OCI-LY7 (cell line): ENCODE measurements around the gene AGBL1. TPM values are rescaled to one million over a fixed set of nuclear protein-coding genes. Genes with fewer than 3 reads are reported as not detected.

Experiments used
- BruUV-seq: library from RNA; stranded (reverse); fragments of 400-500 nt; replicated peaks from 2 replicates; lab custom pipeline; 2021; lab: Mats Ljungman, UMichigan
- CTCF ChIA-PET: fragments of 300-600 bp; sonication (Branson Sonifier 250); formaldehyde crosslinking; loops from one replicate; lab custom pipeline; 2022; ENCODE audit warnings: antibody characterized with exemption; ENCODE audit not compliant: unreplicated experiment; lab: Charles Lee
- POLR2A ChIA-PET: fragments of 300-600 bp; sonication (Branson Sonifier 250); formaldehyde crosslinking; loops from one replicate; lab custom pipeline; 2022; ENCODE audit warnings: antibody characterized with exemption; lab: Charles Lee
- DNase-seq: peaks from one replicate; pipeline ENCODE4 v3.0.0-alpha.2; 2015; ENCODE audit warnings: low spot score
- H2AFZ ChIP-seq: fragments of 200-600 bp; sonication (generic), shearing (Covaris generic); 2 replicates; pipeline ENCODE4 v1.6.1; 2014; ENCODE audit warnings: mild to moderate bottlenecking, antibody characterized with exemption, low read length, moderate library complexity
- H3K27ac ChIP-seq: fragments of 200-600 bp; sonication (generic); 2 replicates; pipeline ENCODE4 v1.5.1; 2014; ENCODE audit warnings: mixed run types, low read depth, mild to moderate bottlenecking, moderate library complexity, low read length, inconsistent platforms; ENCODE audit not compliant: poor library complexity, severe bottlenecking
- H3K36me3 ChIP-seq: fragments of 200-600 bp; sonication (generic); 2 replicates; pipeline ENCODE4 v1.6.1; 2014; ENCODE audit warnings: mild to moderate bottlenecking, antibody characterized with exemption, low read length, moderate library complexity, mixed read lengths; ENCODE audit not compliant: insufficient read depth
- H3K4me1 ChIP-seq: fragments of 200-600 bp; sonication (generic); 2 replicates; pipeline ENCODE4 v1.5.1; 2014; ENCODE audit warnings: mild to moderate bottlenecking, low read length; ENCODE audit not compliant: insufficient read depth, poor library complexity, severe bottlenecking
- H3K4me2 ChIP-seq: fragments of 200-600 bp; sonication (generic); 2 replicates; pipeline ENCODE4 v1.6.1; 2014; ENCODE audit warnings: mild to moderate bottlenecking, low read length
- H3K4me3 ChIP-seq: fragments of 200-600 bp; sonication (generic); 2 replicates; pipeline ENCODE4 v1.5.1; 2014; ENCODE audit warnings: mild to moderate bottlenecking, low read depth, low read length; ENCODE audit not compliant: poor library complexity, severe bottlenecking
- H3K79me2 ChIP-seq: fragments of 200-600 bp; sonication (generic); 2 replicates; pipeline ENCODE4 v1.6.1; 2016; ENCODE audit warnings: low read depth, mild to moderate bottlenecking, low read length, moderate library complexity, mixed read lengths; ENCODE audit not compliant: insufficient read depth
- H3K9me2 ChIP-seq: fragments of 200-600 bp; sonication (generic); 2 replicates; pipeline ENCODE4 v1.6.1; 2016; ENCODE audit warnings: mild to moderate bottlenecking, low read length, mixed read lengths; ENCODE audit not compliant: insufficient read depth
- H3K9me3 ChIP-seq: fragments of 200-600 bp; sonication (generic); 2 replicates; pipeline ENCODE4 v1.6.1; 2014; ENCODE audit warnings: mild to moderate bottlenecking, mixed run types, low read length, mixed read lengths
- H4K20me1 ChIP-seq: fragments of 200-600 bp; sonication (generic); 2 replicates; pipeline ENCODE4 v1.6.1; 2014; ENCODE audit warnings: mild to moderate bottlenecking, antibody characterized with exemption, low read length, moderate library complexity, mixed read lengths; ENCODE audit not compliant: insufficient read depth
- EZH2phosphoT487 ChIP-seq: fragments of 200-600 bp; sonication (generic); IDR thresholded peaks from 2 replicates; pipeline ENCODE4 v1.6.1; 2018; ENCODE audit warnings: low read depth, borderline replicate concordance, mild to moderate bottlenecking, mixed run types, antibody characterized with exemption, low read length, moderate library complexity, mixed read lengths
- intact Hi-C: fragments of 100-400 bp; cut with micrococcal nuclease; formaldehyde crosslinking; loops from one replicate; pipeline ENCODE4 v1.10.0; 2022; ENCODE audit not compliant: unreplicated experiment
- total RNA-seq, 2 experiments: library from RNA; depleted of rRNA in 1 of 2; stranded (reverse); fragments of >200 nt in 1 of 2; shearing (Covaris generic) in 1 of 2; gene quantifications; 2 replicates each; pipeline ENCODE4 v1.2.3, GENCODE V29; 2014 to 2022
- TF ChIP-seq, protein P1 (sequence below): fragments of 200-600 bp; sonication (generic); conservative IDR thresholded peaks from 2 replicates; pipeline ENCODE4 v1.5.1; 2014; ENCODE audit warnings: mild to moderate bottlenecking, antibody characterized with exemption, low read length, moderate library complexity, mixed read lengths

AGBL1 gene
- total RNA-seq, 2 experiments from 2014 or later, result not detected

DNA sequence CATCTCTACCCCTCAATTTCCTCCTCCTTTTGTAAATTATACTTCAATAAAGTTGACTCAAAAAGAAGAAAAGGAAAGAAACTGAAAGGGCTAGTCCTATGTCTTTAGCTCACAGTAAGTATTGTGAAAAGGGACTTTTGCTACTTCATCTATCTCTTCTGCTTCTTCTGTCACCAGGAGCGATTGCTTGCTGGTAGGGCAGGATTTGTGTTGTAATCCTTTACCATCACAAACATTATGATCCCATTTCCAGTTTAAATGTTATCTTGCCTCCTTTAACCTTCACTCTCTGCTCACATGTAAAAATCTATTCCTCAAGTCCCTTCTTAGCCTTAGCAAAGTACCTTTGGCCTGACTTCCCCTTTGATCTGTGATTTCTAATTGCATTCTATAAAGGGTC is 537.1 kb downstream of the AGBL1 start:
- Histone ChIP-seq H3K9me2 (no peaks in the 10 kb centered on the region), H3K4me3 (no peak overlapping the region), H2AFZ (no peak overlapping the region), H4K20me1 (no peaks in the 10 kb centered on the region), H3K4me2 (no peak overlapping the region), H3K79me2 (no peaks in the 10 kb centered on the region), H3K27ac (no peak overlapping the region), H3K9me3 (no peaks in the 10 kb centered on the region), H3K4me1 (no peaks in the 10 kb centered on the region), H3K36me3 (no peaks in the 10 kb centered on the region)
- no TSS peak for BruUV-seq
- intact Hi-C loops, result no loop called here
- POLR2A ChIA-PET, result no interaction called here
- no peak for DNase-seq
- TF ChIP-seq, protein P1, sequence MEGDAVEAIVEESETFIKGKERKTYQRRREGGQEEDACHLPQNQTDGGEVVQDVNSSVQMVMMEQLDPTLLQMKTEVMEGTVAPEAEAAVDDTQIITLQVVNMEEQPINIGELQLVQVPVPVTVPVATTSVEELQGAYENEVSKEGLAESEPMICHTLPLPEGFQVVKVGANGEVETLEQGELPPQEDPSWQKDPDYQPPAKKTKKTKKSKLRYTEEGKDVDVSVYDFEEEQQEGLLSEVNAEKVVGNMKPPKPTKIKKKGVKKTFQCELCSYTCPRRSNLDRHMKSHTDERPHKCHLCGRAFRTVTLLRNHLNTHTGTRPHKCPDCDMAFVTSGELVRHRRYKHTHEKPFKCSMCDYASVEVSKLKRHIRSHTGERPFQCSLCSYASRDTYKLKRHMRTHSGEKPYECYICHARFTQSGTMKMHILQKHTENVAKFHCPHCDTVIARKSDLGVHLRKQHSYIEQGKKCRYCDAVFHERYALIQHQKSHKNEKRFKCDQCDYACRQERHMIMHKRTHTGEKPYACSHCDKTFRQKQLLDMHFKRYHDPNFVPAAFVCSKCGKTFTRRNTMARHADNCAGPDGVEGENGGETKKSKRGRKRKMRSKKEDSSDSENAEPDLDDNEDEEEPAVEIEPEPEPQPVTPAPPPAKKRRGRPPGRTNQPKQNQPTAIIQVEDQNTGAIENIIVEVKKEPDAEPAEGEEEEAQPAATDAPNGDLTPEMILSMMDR, result no peak
- TF ChIP-seq EZH2phosphoT487, result no peak
- CTCF ChIA-PET, result no interaction called here

DNA sequence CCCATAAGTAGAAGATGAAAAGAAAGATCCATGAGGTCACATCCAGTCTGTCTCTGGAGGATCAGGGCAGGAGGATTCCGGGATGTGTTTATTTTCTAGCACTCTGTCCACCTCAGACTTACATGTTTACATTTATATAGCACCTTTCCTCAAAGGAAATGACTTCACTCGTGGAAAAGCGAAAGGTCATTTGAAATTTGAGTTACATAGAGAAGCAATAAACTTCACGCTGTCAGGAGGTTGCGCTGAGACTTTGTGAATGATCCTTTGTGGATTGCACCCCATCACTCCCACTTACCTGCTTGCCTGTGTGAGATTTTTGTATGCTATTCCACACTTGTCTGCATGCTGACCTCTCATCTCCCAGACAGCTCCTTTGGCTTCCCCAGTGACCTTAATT is 540.5 kb downstream of the AGBL1 start:
- CTCF ChIA-PET, result interaction anchor here (0.6 kb wide), 1 partner anchor 501 kb away, joined by 4 read pairs; no protein-coding TSS in a partner anchor
- Histone ChIP-seq H3K9me2 (no peaks in the 10 kb centered on the region), H4K20me1 (no peaks in the 10 kb centered on the region), H3K27ac (no peak overlapping the region), H3K79me2 (no peaks in the 10 kb centered on the region), H3K4me3 (no peak overlapping the region), H3K9me3 (no peaks in the 10 kb centered on the region), H3K36me3 (no peaks in the 10 kb centered on the region), H3K4me2 (no peak overlapping the region), H3K4me1 (no peaks in the 10 kb centered on the region), H2AFZ (no peak overlapping the region)
- TF ChIP-seq, protein P1, result no peak
- TF ChIP-seq EZH2phosphoT487, result no peak
- POLR2A ChIA-PET, result no interaction called here
- BruUV-seq, result no TSS peak
- intact Hi-C loops, result no loop called here
- no peak for DNase-seq

DNA sequence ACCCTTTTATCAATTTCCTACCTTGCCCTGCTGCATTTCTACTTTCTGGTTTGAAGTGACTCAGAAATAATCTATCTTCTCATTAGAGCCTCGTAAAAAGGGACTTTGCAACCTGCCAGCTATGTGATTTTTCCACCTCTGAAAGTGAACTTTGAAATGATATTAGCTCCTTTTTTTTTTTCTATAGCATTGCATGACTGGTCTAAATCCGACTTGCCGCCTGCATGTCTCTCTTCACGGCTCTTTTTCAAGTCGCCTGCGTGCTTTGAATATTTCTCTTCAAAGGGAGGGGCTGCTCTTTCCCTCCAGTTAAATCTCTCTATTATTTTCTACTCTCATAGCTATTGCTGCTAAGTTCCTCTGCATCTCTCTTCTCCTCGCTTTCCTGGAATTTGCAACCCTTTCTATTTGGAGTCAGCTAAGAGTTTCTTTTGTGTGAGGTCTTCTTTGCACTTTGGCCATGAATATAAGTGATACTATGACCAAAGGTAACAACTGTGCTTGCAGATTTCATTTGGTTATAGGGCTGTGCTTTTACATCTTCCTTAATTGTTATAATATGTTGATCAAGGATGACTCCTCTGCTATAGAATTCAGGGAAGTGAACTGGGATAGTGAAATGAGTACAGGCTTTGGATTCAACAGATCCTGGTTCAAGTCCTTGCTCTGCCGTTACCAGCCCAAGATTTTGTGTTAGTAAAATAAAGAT is 541.1 kb downstream of the AGBL1 start:
- Histone ChIP-seq H3K9me2 (no peaks in the 10 kb centered on the region), H3K27ac (no peak overlapping the region), H2AFZ (no peak overlapping the region), H3K4me3 (no peak overlapping the region), H3K36me3 (no peaks in the 10 kb centered on the region), H3K4me1 (no peaks in the 10 kb centered on the region), H3K79me2 (no peaks in the 10 kb centered on the region), H4K20me1 (no peaks in the 10 kb centered on the region), H3K4me2 (no peak overlapping the region), H3K9me3 (no peaks in the 10 kb centered on the region)
- ChIA-PET POLR2A (no interaction called here), CTCF (interaction anchor here (0.6 kb wide), 1 partner anchor 501 kb away, joined by 4 read pairs; no protein-coding TSS in a partner anchor)
- TF ChIP-seq, protein P1, result no peak
- TF ChIP-seq EZH2phosphoT487, result no peak
- DNase-seq, result no peak
- BruUV-seq, result no TSS peak
- intact Hi-C loops, result no loop called here
